PC-3 (cell line): ENCODE data around the gene CNTN1. TPM values are rescaled to one million over a fixed set of nuclear protein-coding genes. Genes with fewer than 3 reads are reported as not detected.

ENCODE experiments used
- ATAC-seq: fragments of 200-7000 bp; cut with Tn5 transposase; 2 replicates; pipeline ENCODE4 v1.9.1; 2020; ENCODE audit warnings: mild to moderate bottlenecking, moderate library complexity
- BruUV-seq: library from RNA; stranded (reverse); fragments of 400-500 nt; replicated peaks from 2 replicates; lab custom pipeline; 2021; lab: Mats Ljungman, UMichigan
- CTCF ChIA-PET: fragments of 300-600 bp; sonication (Branson Sonifier 250); formaldehyde crosslinking; loops from one replicate; lab custom pipeline; 2022; ENCODE audit warnings: antibody characterized with exemption; lab: Charles Lee
- POLR2A ChIA-PET: fragments of 300-600 bp; sonication (Branson Sonifier 250); formaldehyde crosslinking; loops from one replicate; lab custom pipeline; 2022; ENCODE audit warnings: antibody characterized with exemption; ENCODE audit not compliant: unreplicated experiment; lab: Charles Lee
- DNase-seq: peaks from one replicate; pipeline ENCODE4 v3.0.0-alpha.2; 2015
- H2AFZ ChIP-seq: fragments of 300-600 bp; sonication (generic); 2 replicates; pipeline ENCODE4 v1.6.0; 2016; ENCODE audit warnings: antibody characterized with exemption, low read length
- H3F3A ChIP-seq: fragments of 300-600 bp; sonication (generic); one replicate; pipeline ENCODE4 v1.6.0; 2017; ENCODE audit warnings: antibody characterized with exemption, low read length, control low read depth, mild to moderate bottlenecking; ENCODE audit not compliant: unreplicated experiment
- H3K27ac ChIP-seq: fragments of 300-600 bp; sonication (generic); 2 replicates; pipeline ENCODE4 v1.5.1; 2016; ENCODE audit warnings: mild to moderate bottlenecking, low read length
- H3K27me3 ChIP-seq: fragments of 300-600 bp; sonication (generic); 2 replicates; pipeline ENCODE4 v1.6.1; 2016; ENCODE audit warnings: low read length, mixed read lengths
- H3K36me3 ChIP-seq: fragments of 300-600 bp; sonication (generic); 2 replicates; pipeline ENCODE4 v1.6.1; 2016; ENCODE audit warnings: low read depth, mixed run types, low read length, mixed read lengths
- H3K4me1 ChIP-seq: fragments of 300-600 bp; sonication (generic); 2 replicates; pipeline ENCODE4 v1.5.1; 2016; ENCODE audit warnings: low read length; ENCODE audit not compliant: insufficient read depth
- H3K4me2 ChIP-seq: fragments of 300-600 bp; sonication (generic); 2 replicates; pipeline ENCODE4 v1.6.0; 2016; ENCODE audit warnings: low read length
- H3K4me3 ChIP-seq: fragments of 300-600 bp; sonication (generic); 2 replicates; pipeline ENCODE4 v1.5.1; 2016; ENCODE audit warnings: mild to moderate bottlenecking, low read length, mixed read lengths
- H3K79me2 ChIP-seq: fragments of 300-600 bp; sonication (generic); 2 replicates; pipeline ENCODE4 v1.6.1; 2017; ENCODE audit warnings: low read length, mixed read lengths
- H3K9ac ChIP-seq: fragments of 300-600 bp; sonication (generic); 2 replicates; pipeline ENCODE4 v1.6.0; 2016; ENCODE audit warnings: mild to moderate bottlenecking, low read length
- H3K9me2 ChIP-seq: fragments of 300-600 bp; sonication (generic); replicated peaks from 2 replicates; pipeline ENCODE4 v1.6.1; 2016; ENCODE audit warnings: mixed run types, low read length, mixed read lengths
- H3K9me3 ChIP-seq: fragments of 300-600 bp; sonication (generic); 2 replicates; pipeline ENCODE4 v1.6.1; 2016; ENCODE audit warnings: low read length, mixed read lengths
- H4K20me1 ChIP-seq: fragments of 300-600 bp; sonication (generic); 2 replicates; pipeline ENCODE4 v1.6.1; 2016; ENCODE audit warnings: low read length, mixed read lengths
- CTCF ChIP-seq: fragments of 300-600 bp; sonication (generic); conservative IDR thresholded peaks from 2 replicates; pipeline ENCODE4 v1.5.1; 2017; ENCODE audit warnings: antibody characterized with exemption, low read depth, mild to moderate bottlenecking, low read length
- EZH2 ChIP-seq: fragments of 300-600 bp; sonication (generic); IDR thresholded peaks from one replicate; pipeline ENCODE4 v1.6.1; 2017; ENCODE audit warnings: antibody characterized with exemption, mild to moderate bottlenecking, low read length; ENCODE audit not compliant: unreplicated experiment
- EZH2phosphoT487 ChIP-seq: fragments of 300-600 bp; sonication (generic); IDR thresholded peaks from 2 replicates; pipeline ENCODE4 v1.6.1; 2018; ENCODE audit warnings: mild to moderate bottlenecking, antibody characterized with exemption, low read length, borderline replicate concordance
- intact Hi-C: fragments of 100-400 bp; cut with micrococcal nuclease; formaldehyde crosslinking; loops from 2 replicates; pipeline ENCODE4 v1.9.0; 2023
- total RNA-seq: library from RNA; depleted of rRNA; stranded (reverse); fragments of >200 nt; gene quantifications from 2 replicates; pipeline ENCODE4 v1.2.3, GENCODE V29; 2014

Gene CNTN1
- total RNA-seq, 1 experiment from 2014 or later, result not detected

- ChIA-PET CTCF (no interaction called here), POLR2A (no interaction called here)
- DNase-seq, result no peak
- Histone ChIP-seq H3K36me3 (no peaks in the 10 kb centered on the region), H3F3A (no peaks in the 10 kb centered on the region), H3K27me3 (peaks cover 50% of the 10 kb centered on the region), H3K4me3 (no peak overlapping the region), H3K9ac (no peak overlapping the region), H3K27ac (no peak overlapping the region), H3K4me2 (no peak overlapping the region), H3K9me3 (no peaks in the 10 kb centered on the region), H4K20me1 (no peaks in the 10 kb centered on the region), H3K79me2 (no peaks in the 10 kb centered on the region), H3K4me1 (no peaks in the 10 kb centered on the region), H2AFZ (no peak overlapping the region), H3K9me2 (no peaks in the 10 kb centered on the region)
- ATAC-seq, result no peak
- no TSS peak for BruUV-seq
- intact Hi-C loops, result no loop called here
- no peak for TF ChIP-seq CTCF
- no peak for TF ChIP-seq EZH2phosphoT487
- no peak for TF ChIP-seq EZH2
Observed at GRCh38 chr12:40794087-40794486, 101.8 kb downstream of the CNTN1 start.

DNA sequence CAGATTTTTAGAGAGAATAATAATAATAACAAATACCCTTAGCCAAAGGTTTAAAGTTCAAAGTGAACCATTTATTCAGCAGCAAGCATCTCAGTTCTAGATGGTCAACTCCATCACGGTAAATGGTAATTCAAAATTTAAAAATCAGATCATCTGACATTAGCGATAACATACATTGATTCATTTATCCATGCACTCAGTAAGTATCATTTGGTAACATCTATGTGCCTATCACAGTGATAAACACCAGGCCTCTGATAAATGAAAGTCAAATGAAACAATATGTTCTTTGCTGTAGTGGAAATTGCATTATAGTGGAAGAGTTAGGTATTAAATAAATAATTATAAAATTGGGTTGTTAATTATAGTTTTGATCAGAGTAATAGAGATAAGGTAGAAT is 108.8 kb downstream of the CNTN1 start:
- ATAC-seq, result no peak
- Histone ChIP-seq H3K79me2 (no peaks in the 10 kb centered on the region), H2AFZ (no peak overlapping the region), H3K4me3 (no peak overlapping the region), H3K9me2 (no peaks in the 10 kb centered on the region), H3K36me3 (no peaks in the 10 kb centered on the region), H3K4me2 (no peak overlapping the region), H3K27ac (no peak overlapping the region), H3K27me3 (peaks cover 25% of the 10 kb centered on the region), H3F3A (no peaks in the 10 kb centered on the region), H4K20me1 (no peaks in the 10 kb centered on the region), H3K4me1 (no peaks in the 10 kb centered on the region), H3K9me3 (no peaks in the 10 kb centered on the region), H3K9ac (no peak overlapping the region)
- DNase-seq, result no peak
- no TSS peak for BruUV-seq
- TF ChIP-seq EZH2phosphoT487, result no peak
- no peak for TF ChIP-seq EZH2
- no peak for TF ChIP-seq CTCF
- intact Hi-C loops, result no loop called here
- POLR2A ChIA-PET, result no interaction called here
- CTCF ChIA-PET, result no interaction called here

- CTCF ChIA-PET, result no interaction called here
- H3K4me2 ChIP-seq, result no peak overlapping the region
- TF ChIP-seq EZH2 (no peak), CTCF (no peak), EZH2phosphoT487 (no peak)
- no peaks in the 10 kb centered on the region for H3K9me3 ChIP-seq
- no peaks in the 10 kb centered on the region for H3K9me2 ChIP-seq
- intact Hi-C loops, result no loop called here
- no TSS peak for BruUV-seq
- POLR2A ChIA-PET, result no interaction called here
- no peak overlapping the region for H2AFZ ChIP-seq
- H3K79me2 ChIP-seq, result no peaks in the 10 kb centered on the region
- ATAC-seq (no peak), DNase-seq (no peak)
- no peaks in the 10 kb centered on the region for H3F3A ChIP-seq
- no peak overlapping the region for H3K9ac ChIP-seq
- peaks cover 19% of the 10 kb centered on the region for H3K27me3 ChIP-seq
- H3K27ac ChIP-seq, result no peak overlapping the region
- H3K36me3 ChIP-seq, result no peaks in the 10 kb centered on the region
- H3K4me3 ChIP-seq, result no peak overlapping the region
- no peaks in the 10 kb centered on the region for H4K20me1 ChIP-seq
- H3K4me1 ChIP-seq, result no peaks in the 10 kb centered on the region
Observed at GRCh38 chr12:40801861-40802260, 109.6 kb downstream of the CNTN1 start.
